Testis (tissue), 3 donors: ENCODE measurements around the gene ADCY6. TPM values are rescaled to one million over a fixed set of nuclear protein-coding genes. Genes with fewer than 3 reads are reported as not detected.

Experiments used
- DNase-seq: peaks from one replicate; pipeline ENCODE4 v3.0.0-alpha.2; 2019
- H3K27ac ChIP-seq, 2 donors: fragments of 200-600 bp; sonication (generic); one replicate each; pipeline ENCODE4 v1.5.1; 2019
- H3K27me3 ChIP-seq: fragments of 200-600 bp; sonication (generic); one replicate; pipeline ENCODE4 v1.5.1; 2019
- H3K36me3 ChIP-seq: fragments of 200-600 bp; sonication (generic); one replicate; pipeline ENCODE4 v1.5.1; 2017; ENCODE audit warnings: low read depth; ENCODE audit errors: missing control alignments
- H3K4me1 ChIP-seq: fragments of 200-600 bp; sonication (generic); one replicate; pipeline ENCODE4 v1.5.1; 2019
- H3K4me3 ChIP-seq, 2 donors: fragments of 200-600 bp; sonication (generic); one replicate each; pipeline ENCODE4 v1.5.1; 2017 to 2019
- H3K9me3 ChIP-seq: fragments of 200-600 bp; sonication (generic); one replicate; pipeline ENCODE4 v1.5.1; 2017
- POLR2A ChIP-seq: fragments of 450-650 bp; IDR thresholded peaks from one replicate; pipeline ENCODE4 v1.6.1; 2017; ENCODE audit warnings: antibody characterized with exemption, mild to moderate bottlenecking, moderate library complexity
- WGBS, 2 donors: methylation state at CpG; one replicate each; pipeline ENCODE4 v1.1.5; 2018; 5-methylcytosine and 5-hydroxymethylcytosine counted together
- intact Hi-C: fragments of 100-400 bp; cut with DNase I; formaldehyde crosslinking; loops from one replicate; pipeline ENCODE4 v1.15.1; 2023; ENCODE audit warnings: low total_unique reads
- polyA plus RNA-seq: library from polyadenylated mRNA; stranded (reverse); fragments of 350-450 nt; fragmentation: Illumina TruSeq; extraction: RNeasy Lipid Tissue Mini Kit (QIAGEN cat#74804); gene quantifications from one replicate; pipeline ENCODE4 v1.2.3, GENCODE V29; 2014; ENCODE audit warnings: low read depth, low replicate concordance; ENCODE audit not compliant: insufficient read depth
- total RNA-seq, 2 donors: library from RNA; depleted of rRNA; stranded (reverse); fragments of >200 nt; gene quantifications; one replicate each; pipeline ENCODE4 v1.2.3, GENCODE V29; 2016
- TF ChIP-seq, protein P1 (sequence below), 3 experiments: fragments of 450-650 bp in 2 of 3; fragments of 200-600 bp in 1 of 3; sonication (generic) in 1 of 3; IDR thresholded peaks; one replicate each; pipeline ENCODE4 v1.5.1; 2016 to 2019; ENCODE audit warnings: antibody characterized with exemption in 3 of 3, mild to moderate bottlenecking in 2 of 3, moderate library complexity in 1 of 3

Gene ADCY6
- total and polyA plus RNA-seq, 3 donors from 2014 or later, result 16.5 to 26.3 (median 24.5) TPM

DNA sequence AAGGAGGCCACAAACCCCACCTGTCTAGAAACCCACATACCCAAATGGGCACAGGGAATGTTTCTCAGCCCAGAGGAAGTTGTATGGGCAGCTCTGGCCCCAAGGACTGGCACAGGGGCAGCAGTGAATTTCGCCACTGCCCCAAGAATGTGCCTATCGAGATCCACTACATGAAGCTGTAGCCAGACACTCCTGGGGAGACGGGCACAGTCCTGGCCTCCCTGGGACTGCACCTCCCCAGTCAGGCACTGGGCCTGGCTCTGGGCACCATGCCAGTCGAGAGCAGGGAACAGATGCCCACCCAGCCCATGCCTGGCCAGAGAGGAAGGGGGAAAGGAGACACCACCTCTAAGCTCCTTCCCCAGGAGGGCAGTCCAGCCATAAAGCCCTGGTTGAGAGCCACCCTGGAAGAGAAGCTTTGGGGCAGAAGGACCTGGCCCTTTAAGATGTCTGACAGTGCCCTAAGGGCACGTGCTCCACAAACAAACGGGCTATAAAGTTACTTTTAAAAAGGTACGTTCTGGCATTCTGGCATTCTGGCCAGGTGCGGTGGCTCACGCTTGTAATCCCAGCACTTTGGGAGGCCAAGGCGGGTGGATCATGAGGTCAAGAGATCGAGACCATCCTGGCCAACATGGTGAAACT is 8.4 kb downstream of the ADCY6 start:
- Histone ChIP-seq H3K4me3 (no peak overlapping the region), H3K27ac (peak overlapping the region in 1 of 2 donors; percentile 45), H3K4me1 (peaks cover 17% of the 10 kb centered on the region), H3K27me3 (no peaks in the 10 kb centered on the region), H3K9me3 (no peaks in the 10 kb centered on the region), H3K36me3 (no peaks in the 10 kb centered on the region)
- TF ChIP-seq POLR2A, result no peak
- intact Hi-C loops, result no loop called here
- WGBS, 2 donors, result 81 to 85% methylated on average over 10 to 11 of the region's 11 CpGs
- no peak for DNase-seq

DNA sequence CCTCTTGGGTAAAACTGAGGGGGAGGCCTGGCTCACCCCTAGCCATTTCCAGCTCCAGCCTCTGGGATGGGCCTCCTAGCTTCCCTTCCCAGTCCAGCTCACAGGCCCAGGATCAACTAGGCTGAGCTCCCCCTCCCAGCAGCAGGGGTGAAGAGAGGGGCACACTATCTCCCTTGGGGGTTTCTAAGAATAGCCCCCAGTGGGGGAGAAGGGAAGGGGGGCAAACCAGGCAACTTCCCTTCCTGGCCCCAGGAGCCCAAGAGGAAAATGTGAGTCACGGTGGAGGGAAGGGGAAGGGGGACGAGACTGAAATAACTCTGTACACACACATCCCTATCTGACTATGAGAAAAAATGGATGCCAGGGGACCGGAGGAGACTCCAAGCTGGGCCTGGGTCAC is 9.0 kb downstream of the ADCY6 start:
- intact Hi-C loops, result no loop called here
- no peaks in the 10 kb centered on the region for H3K36me3 ChIP-seq
- WGBS, 2 donors, result 42 to 47% methylated on average over 3 of the region's 3 CpGs
- no peaks in the 10 kb centered on the region for H3K27me3 ChIP-seq
- H3K4me1 ChIP-seq, result peaks cover 17% of the 10 kb centered on the region
- DNase-seq, result no peak
- TF ChIP-seq POLR2A, result no peak
- TF ChIP-seq, protein P1, sequence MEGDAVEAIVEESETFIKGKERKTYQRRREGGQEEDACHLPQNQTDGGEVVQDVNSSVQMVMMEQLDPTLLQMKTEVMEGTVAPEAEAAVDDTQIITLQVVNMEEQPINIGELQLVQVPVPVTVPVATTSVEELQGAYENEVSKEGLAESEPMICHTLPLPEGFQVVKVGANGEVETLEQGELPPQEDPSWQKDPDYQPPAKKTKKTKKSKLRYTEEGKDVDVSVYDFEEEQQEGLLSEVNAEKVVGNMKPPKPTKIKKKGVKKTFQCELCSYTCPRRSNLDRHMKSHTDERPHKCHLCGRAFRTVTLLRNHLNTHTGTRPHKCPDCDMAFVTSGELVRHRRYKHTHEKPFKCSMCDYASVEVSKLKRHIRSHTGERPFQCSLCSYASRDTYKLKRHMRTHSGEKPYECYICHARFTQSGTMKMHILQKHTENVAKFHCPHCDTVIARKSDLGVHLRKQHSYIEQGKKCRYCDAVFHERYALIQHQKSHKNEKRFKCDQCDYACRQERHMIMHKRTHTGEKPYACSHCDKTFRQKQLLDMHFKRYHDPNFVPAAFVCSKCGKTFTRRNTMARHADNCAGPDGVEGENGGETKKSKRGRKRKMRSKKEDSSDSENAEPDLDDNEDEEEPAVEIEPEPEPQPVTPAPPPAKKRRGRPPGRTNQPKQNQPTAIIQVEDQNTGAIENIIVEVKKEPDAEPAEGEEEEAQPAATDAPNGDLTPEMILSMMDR (IDR thresholded peaks at IDR 0.05), result no peak
- no peaks in the 10 kb centered on the region for H3K9me3 ChIP-seq
- no peak overlapping the region for H3K4me3 ChIP-seq
- H3K27ac ChIP-seq, result peak overlapping the region in 1 of 2 donors; percentile 45

DNA sequence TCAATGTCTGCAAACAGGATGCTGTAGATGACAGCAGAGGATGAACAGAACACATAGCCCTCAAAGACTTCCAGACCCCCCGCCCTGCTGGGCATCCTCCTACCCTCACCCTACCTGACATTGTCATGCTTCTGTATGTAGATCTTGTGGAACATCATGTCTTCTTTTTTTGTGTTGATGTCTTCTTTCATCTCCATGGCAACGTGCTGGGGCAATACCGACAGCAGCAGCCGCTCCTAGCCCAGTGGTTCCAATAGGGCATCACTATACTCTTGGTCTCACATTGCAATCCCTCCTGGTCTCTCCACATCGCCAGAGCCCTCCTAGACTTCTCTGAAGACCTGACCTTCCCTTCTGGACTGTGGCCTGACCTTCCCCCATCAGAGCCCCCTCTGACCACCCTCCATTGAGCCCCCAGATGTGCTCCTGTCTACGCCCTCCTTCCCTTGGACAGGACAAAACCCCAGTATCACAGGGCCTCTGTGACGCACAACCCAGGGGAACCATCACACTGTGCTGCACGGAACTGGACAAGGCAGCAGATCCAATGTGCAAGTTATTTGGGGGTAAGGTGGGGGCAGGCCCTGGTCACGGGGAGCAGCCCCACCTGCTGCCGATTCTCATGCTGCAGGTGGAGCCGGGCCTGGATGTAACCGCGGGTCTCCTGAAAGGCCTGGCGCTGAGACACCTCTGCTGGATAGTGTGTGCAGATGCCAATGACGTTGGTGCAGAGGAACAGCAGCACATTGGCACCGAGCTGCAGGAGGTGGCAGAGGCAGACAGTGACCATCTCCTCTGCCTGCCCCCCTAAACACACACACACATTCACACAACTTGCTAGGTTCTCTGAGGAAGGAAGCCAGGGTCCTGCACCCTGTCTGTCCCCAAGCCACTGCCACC is 11.1 kb downstream of the ADCY6 start:
- DNase-seq, result no peak
- Histone ChIP-seq H3K4me1 (peaks cover 17% of the 10 kb centered on the region), H3K36me3 (no peaks in the 10 kb centered on the region), H3K27ac (no peak overlapping the region), H3K9me3 (no peaks in the 10 kb centered on the region), H3K27me3 (no peaks in the 10 kb centered on the region), H3K4me3 (no peak overlapping the region)
- 90 to 93% methylated on average over 11 to 16 of the region's 16 CpGs for WGBS, 2 donors
- TF ChIP-seq, protein P1 (IDR thresholded peaks at IDR 0.05), result no peak
- no peak for TF ChIP-seq POLR2A
- intact Hi-C loops, result no loop called here

DNA sequence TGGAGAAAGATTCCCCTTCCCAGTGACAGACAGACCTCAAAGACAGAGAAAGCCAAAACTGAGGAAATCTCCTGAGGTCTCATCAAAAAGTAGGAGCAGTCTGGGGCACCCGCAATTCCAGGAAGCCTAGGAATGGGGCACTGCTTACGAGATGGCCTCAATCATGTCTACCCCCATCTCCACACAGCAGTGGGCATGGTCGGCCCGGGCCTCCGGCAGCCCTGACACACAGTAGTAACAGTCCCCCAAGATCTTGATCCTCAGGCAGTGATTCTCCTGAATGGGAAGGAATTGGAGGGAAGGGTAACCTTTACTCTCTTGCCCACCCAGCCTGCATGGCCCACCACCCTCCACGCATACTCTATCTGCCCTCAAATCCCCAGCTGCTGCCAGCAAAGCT is 11.9 kb downstream of the ADCY6 start:
- Histone ChIP-seq H3K36me3 (no peaks in the 10 kb centered on the region), H3K27me3 (no peaks in the 10 kb centered on the region), H3K4me3 (no peak overlapping the region), H3K27ac (no peak overlapping the region), H3K9me3 (no peaks in the 10 kb centered on the region), H3K4me1 (peaks cover 17% of the 10 kb centered on the region)
- intact Hi-C loops, result no loop called here
- no peak for DNase-seq
- TF ChIP-seq, protein P1 (IDR thresholded peaks at IDR 0.05), result no peak
- no peak for TF ChIP-seq POLR2A
- WGBS, 2 donors, result 88 to 97% methylated on average over 6 of the region's 6 CpGs

DNA sequence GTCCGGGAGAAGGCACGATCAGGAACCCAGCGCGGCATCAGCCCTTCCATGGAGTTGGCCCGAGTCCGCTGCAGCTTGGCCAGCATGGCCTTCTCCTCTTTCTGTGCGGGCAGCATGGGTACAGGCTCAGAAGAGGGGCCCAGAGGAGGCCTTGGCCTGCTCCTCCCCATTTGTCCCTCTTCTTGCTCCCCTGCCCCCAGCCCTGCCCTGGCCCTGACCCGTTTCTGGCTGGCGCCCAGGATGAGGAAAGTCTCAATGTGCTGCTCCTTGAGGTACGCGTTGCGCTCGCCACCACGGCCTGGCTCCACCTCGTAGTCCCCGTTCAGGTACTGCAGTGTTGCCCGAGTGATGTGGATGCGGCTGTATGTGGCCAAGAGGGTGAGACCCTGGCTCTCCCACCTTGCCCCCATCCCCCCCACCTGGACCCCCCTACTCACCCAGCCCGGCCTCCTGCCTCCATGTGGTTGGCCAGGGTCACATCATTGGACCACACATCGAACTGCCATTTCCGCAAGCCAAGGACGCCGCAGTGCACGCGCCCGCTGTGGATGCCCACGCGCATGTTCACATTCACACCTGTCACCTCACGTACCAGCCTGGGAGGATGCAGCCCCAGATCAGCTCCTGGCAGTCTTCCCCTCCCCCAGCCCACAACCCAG is 12.8 kb downstream of the ADCY6 start:
- H3K27ac ChIP-seq, result no peak overlapping the region
- H3K9me3 ChIP-seq, result no peaks in the 10 kb centered on the region
- no peak for DNase-seq
- intact Hi-C loops, result no loop called here
- H3K27me3 ChIP-seq, result no peaks in the 10 kb centered on the region
- TF ChIP-seq, protein P1 (IDR thresholded peaks at IDR 0.05), result no peak
- 83 to 93% methylated on average over 27 to 29 of the region's 29 CpGs for WGBS, 2 donors
- H3K36me3 ChIP-seq, result no peaks in the 10 kb centered on the region
- no peak overlapping the region for H3K4me3 ChIP-seq
- peaks cover 16% of the 10 kb centered on the region for H3K4me1 ChIP-seq
